ENCODE measurements around the gene NTHL1.
A peak's percentile ranks its signal among the peaks of the same experiment; 100 is the strongest.

The NTHL1 gene

GRCh38 chr16:2062801-2063200 lies 15.2 kb upstream of the NTHL1 start:
- DNase-seq, result no peak

GRCh38 chr16:2061526-2061925 lies 13.9 kb upstream of the NTHL1 start:
- DNase-seq, result no peak

- no peak for DNase-seq
These were observed 13.4 kb upstream of the NTHL1 start for GRCh38 chr16:2061023-2061422.

- DNase-seq, result no peak
These were observed 12.7 kb upstream of the NTHL1 start for GRCh38 chr16:2060346-2060745.

- DNase-seq, result no peak
These were observed 11.2 kb upstream of the NTHL1 start for GRCh38 chr16:2058872-2059271.

- DNase-seq, result no peak
These were observed 10.8 kb upstream of the NTHL1 start for GRCh38 chr16:2058420-2058819.

- DNase-seq, result no peak
These were observed 9.8 kb upstream of the NTHL1 start for GRCh38 chr16:2057438-2057837.

- no peak for DNase-seq
These were observed 9.2 kb upstream of the NTHL1 start for GRCh38 chr16:2056681-2057407.

GRCh38 chr16:2056077-2056476 lies 8.4 kb upstream of the NTHL1 start:
- no peak for DNase-seq

GRCh38 chr16:2054543-2055245 lies 7.1 kb upstream of the NTHL1 start:
- DNase-seq, result no peak

- no peak for DNase-seq
These were observed 6.3 kb upstream of the NTHL1 start for GRCh38 chr16:2053897-2054296.

- DNase-seq, result no peak
These were observed 5.6 kb upstream of the NTHL1 start for GRCh38 chr16:2053211-2053610.

GRCh38 chr16:2048116-2048543 lies 496 bp upstream of the NTHL1 start:
- DNase-seq, result no peak

GRCh38 chr16:2046893-2047329 lies 723 bp downstream of the NTHL1 start:
- no peak for DNase-seq

GRCh38 chr16:2045965-2046892 lies 1.4 kb downstream of the NTHL1 start:
- DNase-seq, result no peak

GRCh38 chr16:2044541-2044940 lies 3.1 kb downstream of the NTHL1 start:
- no peak for DNase-seq

- DNase-seq, result peak; percentile 90 to 95
These were observed 3.8 kb downstream of the NTHL1 start for GRCh38 chr16:2043667-2044451.

- peak in 1 of 2 donors; percentile 70 for DNase-seq
These were observed 4.5 kb downstream of the NTHL1 start for GRCh38 chr16:2042986-2043666.

- no peak for DNase-seq
These were observed 5.3 kb downstream of the NTHL1 start for GRCh38 chr16:2042171-2042985.

- no peak for DNase-seq
These were observed 6.7 kb downstream of the NTHL1 start for GRCh38 chr16:2040787-2041522.

All from inflammatory macrophage treated with lipopolysaccharide for 1 hour (primary cell).